ENCODE measurements around the gene TFPT. TPM values are rescaled to one million over a fixed set of nuclear protein-coding genes. Genes with fewer than 3 reads are reported as not detected.

Gene TFPT
- total RNA-seq, 1 experiment from 2014 or later: 26.6 TPM

DNA sequence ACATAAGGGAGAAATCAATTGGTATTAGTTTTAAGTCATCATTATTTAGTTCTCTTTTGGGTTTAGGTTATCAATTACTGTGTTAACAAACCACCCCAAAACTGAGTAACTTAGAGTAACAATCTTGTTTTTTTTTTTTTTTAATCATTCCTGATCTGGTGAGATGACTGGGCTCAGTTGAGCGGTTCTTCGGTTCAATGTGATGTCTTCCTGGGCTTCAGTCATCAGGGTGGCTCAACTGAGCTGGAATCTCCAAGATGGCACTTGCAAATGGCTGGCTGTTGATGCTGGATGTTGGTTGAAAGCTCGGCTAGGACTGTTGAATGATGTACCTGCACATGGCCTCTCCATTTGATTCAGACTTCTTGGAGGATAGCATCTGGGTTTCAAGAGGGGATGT lies 31.0 kb downstream of the TFPT start:
- DNase-seq: no peak
- H3K27ac ChIP-seq (ENCODE audit: insufficient read length, low read depth, low read length): no peak overlapping the region
- H3K4me2 ChIP-seq (ENCODE audit: insufficient read depth, insufficient read length, low read length): no peak overlapping the region
- peaks cover 3% of the 10 kb centered on the region; the same call in 1 of the 2 replicates for H3K27me3 Mint-ChIP-seq (ENCODE audit: low read depth)
- no peaks in the 10 kb centered on the region for H3K79me1 ChIP-seq (ENCODE audit: insufficient read depth, low read depth, low read length, poor library complexity, severe bottlenecking)
- H3K79me2 ChIP-seq (ENCODE audit: insufficient read depth, low read length): no peaks in the 10 kb centered on the region
- no peaks in the 10 kb centered on the region for H3K23me2 ChIP-seq (ENCODE audit: insufficient read length, low read depth, low read length, poor library complexity, severe bottlenecking)
- H3K9ac ChIP-seq (ENCODE audit: extremely low read depth, insufficient read length, low read length): no peak overlapping the region
- peaks cover 6 to 9% (median 6%) of the 10 kb centered on the region in 3 experiments for H3K36me3 Mint-ChIP-seq (ENCODE audit: insufficient read depth in 1 of 3, low read depth in 3 of 3)
- H4K8ac ChIP-seq (replicated peaks; ENCODE audit: insufficient read length, low read depth, low read length): no peak overlapping the region
- no peak overlapping the region for H4K5ac ChIP-seq (ENCODE audit: insufficient read length, low read depth, low read length)
- H3T11ph ChIP-seq (ENCODE audit: low read length): no peak overlapping the region
- no CpG with 5 or more reads among the region's 3 CpGs for WGBS (ENCODE audit: extremely low coverage, insufficient read length, low lambda C conversion rate)
- H3K4ac ChIP-seq (ENCODE audit: low read depth, low read length): no peak overlapping the region
- no peak overlapping the region for H3K14ac ChIP-seq (ENCODE audit: insufficient read depth, low read length)
- H3K56ac ChIP-seq (ENCODE audit: insufficient read length, low read depth, low read length): no peak overlapping the region
- H3K27me3 ChIP-seq (ENCODE audit: insufficient read depth, low read length): no peaks in the 10 kb centered on the region
- no peak overlapping the region for H3K27ac Mint-ChIP-seq
- no peak overlapping the region for H3K23ac ChIP-seq (ENCODE audit: insufficient read length, low read depth, low read length)
- no peak overlapping the region for H2BK20ac ChIP-seq (ENCODE audit: low read depth, low read length, poor library complexity, severe bottlenecking)
- no peaks in the 10 kb centered on the region for H3K4me1 ChIP-seq (ENCODE audit: insufficient read depth, low read length)
- H4K91ac ChIP-seq (ENCODE audit: insufficient read length, low read depth, low read length): no peak overlapping the region
- H2BK12ac ChIP-seq (ENCODE audit: insufficient read length, low read depth, low read length): no peak overlapping the region
- TF ChIP-seq, protein P1, sequence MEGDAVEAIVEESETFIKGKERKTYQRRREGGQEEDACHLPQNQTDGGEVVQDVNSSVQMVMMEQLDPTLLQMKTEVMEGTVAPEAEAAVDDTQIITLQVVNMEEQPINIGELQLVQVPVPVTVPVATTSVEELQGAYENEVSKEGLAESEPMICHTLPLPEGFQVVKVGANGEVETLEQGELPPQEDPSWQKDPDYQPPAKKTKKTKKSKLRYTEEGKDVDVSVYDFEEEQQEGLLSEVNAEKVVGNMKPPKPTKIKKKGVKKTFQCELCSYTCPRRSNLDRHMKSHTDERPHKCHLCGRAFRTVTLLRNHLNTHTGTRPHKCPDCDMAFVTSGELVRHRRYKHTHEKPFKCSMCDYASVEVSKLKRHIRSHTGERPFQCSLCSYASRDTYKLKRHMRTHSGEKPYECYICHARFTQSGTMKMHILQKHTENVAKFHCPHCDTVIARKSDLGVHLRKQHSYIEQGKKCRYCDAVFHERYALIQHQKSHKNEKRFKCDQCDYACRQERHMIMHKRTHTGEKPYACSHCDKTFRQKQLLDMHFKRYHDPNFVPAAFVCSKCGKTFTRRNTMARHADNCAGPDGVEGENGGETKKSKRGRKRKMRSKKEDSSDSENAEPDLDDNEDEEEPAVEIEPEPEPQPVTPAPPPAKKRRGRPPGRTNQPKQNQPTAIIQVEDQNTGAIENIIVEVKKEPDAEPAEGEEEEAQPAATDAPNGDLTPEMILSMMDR (conservative IDR thresholded peaks at IDR 0.05): no peak
- H3K4me1 Mint-ChIP-seq: peaks cover 4% of the 10 kb centered on the region in 2 experiments; a peak in 3 of 4 replicates
- peaks cover 22 to 37% of the 10 kb centered on the region in 2 experiments for H3K9me3 Mint-ChIP-seq
- H4K20me1 ChIP-seq (ENCODE audit: control insufficient read depth, insufficient read depth, insufficient read length): no peaks in the 10 kb centered on the region
- no peak overlapping the region for H2BK15ac ChIP-seq (ENCODE audit: low read depth, low read length)
- peaks cover 6% of the 10 kb centered on the region for H3K9me3 ChIP-seq (ENCODE audit: control insufficient read depth, low read depth, low read length)
- no peak overlapping the region for H2AFZ ChIP-seq (ENCODE audit: low read length)
- no peak overlapping the region for H2BK5ac ChIP-seq (ENCODE audit: insufficient read length, low read length)
- no peak overlapping the region for H3K4me3 Mint-ChIP-seq
- H3K18ac ChIP-seq (ENCODE audit: insufficient read length, low read depth, low read length): no peak overlapping the region
- no peak overlapping the region for H2BK120ac ChIP-seq (ENCODE audit: low read depth, low read length, poor library complexity, severe bottlenecking)
- no peak overlapping the region for H2AK5ac ChIP-seq (ENCODE audit: insufficient read length, low read length)

All from H9 (cell line).